DOHH2 (cell line): Measurements from ENCODE around the gene SAMD8.
"Not testable (repeated sequence)": the region's sequence is repeated elsewhere in the genome, so short reads cannot be mapped to it uniquely, and the experiment has no call there.

Experiments
- H3F3A ChIP-seq: fragments of 200-600 bp; sonication (generic), shearing (Covaris generic); 2 replicates; pipeline ENCODE4 v1.6.0; 2016; ENCODE audit warnings: antibody characterized with exemption, mild to moderate bottlenecking; ENCODE audit not compliant: control insufficient read depth, insufficient read depth
- H3K27ac ChIP-seq: fragments of 200-600 bp; sonication (generic); 2 replicates; pipeline ENCODE4 v1.5.1; 2014; ENCODE audit warnings: low read depth, mild to moderate bottlenecking, low read length, moderate library complexity
- H3K27me3 ChIP-seq: fragments of 200-600 bp; sonication (generic); 2 replicates; pipeline ENCODE4 v1.6.1; 2014; ENCODE audit warnings: mild to moderate bottlenecking, low read length, mixed read lengths; ENCODE audit not compliant: control insufficient read depth
- H3K36me3 ChIP-seq: fragments of 200-600 bp; sonication (generic); 2 replicates; pipeline ENCODE4 v1.6.1; 2014; ENCODE audit warnings: mild to moderate bottlenecking, low read length, moderate library complexity, mixed read lengths; ENCODE audit not compliant: control insufficient read depth
- H3K4me1 ChIP-seq: fragments of 200-600 bp; sonication (generic); 2 replicates; pipeline ENCODE4 v1.6.1; 2014; ENCODE audit warnings: mild to moderate bottlenecking, low read length, mixed read lengths; ENCODE audit not compliant: control insufficient read depth
- H3K4me2 ChIP-seq: fragments of 200-600 bp; sonication (generic); 2 replicates; pipeline ENCODE4 v1.6.0; 2014; ENCODE audit warnings: mild to moderate bottlenecking, low read length, moderate library complexity
- H3K4me3 ChIP-seq: fragments of 200-600 bp; sonication (generic); 2 replicates; pipeline ENCODE4 v1.5.1; 2014; ENCODE audit warnings: mild to moderate bottlenecking, low read length, mixed read lengths
- H3K79me2 ChIP-seq: fragments of 200-600 bp; sonication (generic); 2 replicates; pipeline ENCODE4 v1.6.1; 2014; ENCODE audit warnings: mild to moderate bottlenecking, low read length, mixed read lengths; ENCODE audit not compliant: control insufficient read depth
- H3K9me2 ChIP-seq: fragments of 200-600 bp; sonication (generic); replicated peaks from 2 replicates; pipeline ENCODE4 v1.6.1; 2014; ENCODE audit warnings: mild to moderate bottlenecking, low read length, mixed read lengths; ENCODE audit not compliant: control insufficient read depth
- H3K9me3 ChIP-seq: fragments of 200-600 bp; sonication (generic); 2 replicates; pipeline ENCODE4 v1.6.1; 2014; ENCODE audit warnings: antibody characterized with exemption, low read length, mixed read lengths; ENCODE audit not compliant: control insufficient read depth, insufficient read depth
- H4K20me1 ChIP-seq: fragments of 200-600 bp; sonication (generic); 2 replicates; pipeline ENCODE4 v1.6.0; 2014; ENCODE audit warnings: low read depth, mild to moderate bottlenecking, antibody characterized with exemption, low read length, moderate library complexity; ENCODE audit not compliant: control insufficient read depth, insufficient read depth
- CTCF ChIP-seq: fragments of 200-600 bp; sonication (generic); IDR thresholded peaks from one replicate; pipeline ENCODE4 v1.5.1; 2014; ENCODE audit warnings: antibody characterized with exemption, mild to moderate bottlenecking, low read depth, low read length; ENCODE audit not compliant: poor library complexity, severe bottlenecking
- EZH2phosphoT487 ChIP-seq: fragments of 200-600 bp; sonication (generic); IDR thresholded peaks from 2 replicates; pipeline ENCODE4 v1.6.1; 2017; ENCODE audit warnings: borderline replicate concordance, mild to moderate bottlenecking, antibody characterized with exemption, low read length, moderate library complexity, mixed read lengths

The SAMD8 gene

DNA sequence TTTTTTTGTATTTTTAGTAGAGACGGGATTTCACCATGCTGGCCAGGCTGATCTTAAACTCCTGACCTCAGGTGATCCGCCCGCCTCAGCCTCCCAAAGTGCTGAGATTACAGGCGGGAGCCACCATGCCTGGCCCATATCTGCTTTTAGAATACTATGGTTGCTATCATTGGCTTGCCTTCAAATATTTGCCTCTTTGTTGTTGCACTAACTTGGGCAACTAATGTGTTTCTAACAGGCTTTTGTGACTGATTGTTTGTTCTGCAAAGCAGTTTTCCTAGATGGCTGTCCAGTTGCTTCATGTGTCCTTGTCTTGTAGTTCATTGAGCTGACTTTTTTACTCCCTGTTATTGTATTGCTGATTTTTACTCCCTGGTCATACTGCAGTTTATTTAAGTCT, 108.8 kb downstream of the SAMD8 start:
- Histone ChIP-seq H3K27me3 (no peaks in the 10 kb centered on the region), H3K9me3 (no peaks in the 10 kb centered on the region), H3F3A (peaks cover 12% of the 10 kb centered on the region; the same call in 1 of the 2 replicates), H3K27ac (no peak overlapping the region), H3K4me2 (no peak overlapping the region), H3K79me2 (peaks cover 91% of the 10 kb centered on the region), H3K4me3 (no peak overlapping the region), H3K4me1 (0 out of 2 replicates have a peak, but pooled peaks cover 4% of the 10 kb centered on the region), H4K20me1 (peaks cover 14% of the 10 kb centered on the region; the same call in 1 of the 2 replicates), H3K36me3 (peaks cover 94% of the 10 kb centered on the region), H3K9me2 (no peaks in the 10 kb centered on the region)
- no peak for TF ChIP-seq CTCF
- no peak for TF ChIP-seq EZH2phosphoT487

GRCh38 chr10:75221492-75221891, 110.0 kb downstream of the SAMD8 start:
- Histone ChIP-seq H4K20me1 (peaks cover 17% of the 10 kb centered on the region; the same call in 1 of the 2 replicates), H3F3A (peaks cover 12% of the 10 kb centered on the region; the same call in 1 of the 2 replicates), H3K36me3 (peaks cover 94% of the 10 kb centered on the region), H3K79me2 (peaks cover 91% of the 10 kb centered on the region)
- not testable (repeated sequence) for H3K27ac ChIP-seq, H3K9me2 ChIP-seq, H3K4me3 ChIP-seq, H3K4me2 ChIP-seq, H3K9me3 ChIP-seq, H3K27me3 ChIP-seq, H3K4me1 ChIP-seq

DNA sequence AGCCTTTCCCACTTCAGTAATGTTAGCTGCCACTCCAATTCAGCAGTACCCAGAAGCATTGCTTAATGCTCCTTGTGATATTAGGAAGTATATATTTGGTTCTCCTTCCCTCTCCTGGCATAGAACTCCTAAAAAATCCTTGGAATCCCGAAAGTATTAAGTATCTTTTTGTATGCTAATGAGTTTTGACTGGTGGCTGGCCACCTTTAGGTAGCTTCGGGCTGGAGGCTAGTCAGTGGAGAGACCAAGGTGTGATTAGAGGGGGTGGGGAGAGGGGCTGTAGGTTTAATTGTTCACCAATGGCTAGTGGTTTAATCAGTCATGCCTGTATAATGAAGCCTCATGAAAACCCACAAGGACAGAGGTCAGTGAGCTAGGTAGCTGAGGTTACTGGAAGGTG, 112.1 kb downstream of the SAMD8 start:
- peaks cover 20% of the 10 kb centered on the region; the same call in 1 of the 2 replicates for H4K20me1 ChIP-seq
- H3F3A ChIP-seq: peaks cover 12% of the 10 kb centered on the region; the same call in 1 of the 2 replicates
- H3K4me1 ChIP-seq: 0 out of 2 replicates have a peak, but pooled peaks cover 4% of the 10 kb centered on the region
- peaks cover 89% of the 10 kb centered on the region for H3K36me3 ChIP-seq
- H3K27me3 ChIP-seq: no peaks in the 10 kb centered on the region
- no peak overlapping the region for H3K27ac ChIP-seq
- no peak overlapping the region for H3K4me3 ChIP-seq
- TF ChIP-seq CTCF: no peak
- no peak for TF ChIP-seq EZH2phosphoT487
- no peak overlapping the region for H3K4me2 ChIP-seq
- H3K9me2 ChIP-seq: no peaks in the 10 kb centered on the region
- H3K9me3 ChIP-seq: no peaks in the 10 kb centered on the region
- peaks cover 89% of the 10 kb centered on the region for H3K79me2 ChIP-seq

GRCh38 chr10:75226095-75226494, 114.6 kb downstream of the SAMD8 start:
- Histone ChIP-seq H3F3A (peaks cover 33% of the 10 kb centered on the region), H3K36me3 (peaks cover 95% of the 10 kb centered on the region), H3K9me2 (no peaks in the 10 kb centered on the region), H3K4me1 (peaks cover 10% of the 10 kb centered on the region; the same call in 1 of the 2 replicates), H3K4me3 (no peak overlapping the region), H3K27me3 (no peaks in the 10 kb centered on the region), H3K79me2 (peaks cover 88% of the 10 kb centered on the region), H3K9me3 (no peaks in the 10 kb centered on the region), H4K20me1 (peaks cover 20% of the 10 kb centered on the region; the same call in 1 of the 2 replicates), H3K27ac (no peak overlapping the region), H3K4me2 (no peak overlapping the region)
- TF ChIP-seq CTCF: no peak
